Transverse colon (tissue), 4 donors: ENCODE measurements around the gene FANCC. TPM values are rescaled to one million over a fixed set of nuclear protein-coding genes. Genes with fewer than 3 reads are reported as not detected.

Source experiments
- DNase-seq: peaks from one replicate; pipeline ENCODE4 v3.0.0-alpha.2; 2019
- H3K27ac ChIP-seq, 4 donors: fragments of 200-600 bp; sonication (generic); 2 replicates each; pipeline ENCODE4 v1.5.1; 2016 to 2018; ENCODE audit warnings: inconsistent platforms in 4 of 4
- H3K27me3 ChIP-seq: fragments of 200-600 bp; sonication (generic); 2 replicates; pipeline ENCODE4 v1.5.1; 2017; ENCODE audit warnings: inconsistent platforms
- H3K36me3 ChIP-seq, 4 donors: fragments of 200-600 bp; sonication (generic); 2 replicates each; pipeline ENCODE4 v1.5.1; 2017 to 2019; ENCODE audit warnings: inconsistent platforms in 4 of 4
- H3K4me1 ChIP-seq, 4 donors: fragments of 200-600 bp; sonication (generic); 2 replicates each; pipeline ENCODE4 v1.5.1; 2017 to 2020; ENCODE audit warnings: inconsistent platforms in 4 of 4
- H3K4me3 ChIP-seq, 4 donors: fragments of 200-600 bp; sonication (generic); 1 replicate in 1 of 4; 2 replicates in 3 of 4; pipeline versions ENCODE4 v1.5.1 to v1.6.1; 2017 to 2019; ENCODE audit warnings: inconsistent platforms in 4 of 4
- H3K9me3 ChIP-seq, 2 donors: fragments of 200-600 bp; sonication (generic); 2 replicates each; pipeline ENCODE4 v1.5.1; 2017 to 2019; ENCODE audit warnings: inconsistent platforms in 2 of 2
- EP300 ChIP-seq: sonication (generic); formaldehyde crosslinking; IDR thresholded peaks from one replicate; pipeline ENCODE4 v1.6.1; 2017; ENCODE audit warnings: antibody characterized with exemption, low read depth
- POLR2A ChIP-seq: fragments of 450-650 bp; IDR thresholded peaks from one replicate; pipeline ENCODE4 v1.6.1; 2016; ENCODE audit warnings: antibody characterized with exemption, mild to moderate bottlenecking, moderate library complexity
- POLR2AphosphoS5 ChIP-seq, 3 donors: sonication (generic); formaldehyde crosslinking; IDR thresholded peaks; one replicate each; pipeline ENCODE4 v1.6.1; 2016; ENCODE audit warnings: antibody characterized with exemption in 3 of 3
- WGBS, 2 donors: methylation state at CpG; one replicate each; pipeline ENCODE4 v1.1.5; 2018; ENCODE audit warnings: low coverage in 1 of 2; 5-methylcytosine and 5-hydroxymethylcytosine counted together
- in situ Hi-C, 4 donors: fragments of 200-750 bp; cut with MboI; loops; one replicate each; pipeline versions ENCODE4 v1.15.0 to v1.15.1; 2017; ENCODE audit warnings: low sequenced_read_pairs in 3 of 4, low pct_ligation_motif_present in 1 of 4, low pct_unique_long_range_greater_than_20kb in 1 of 4
- intact Hi-C: fragments of 100-400 bp; cut with DNase I; formaldehyde crosslinking; loops from one replicate; pipeline ENCODE4 v1.15.1; 2023; ENCODE audit warnings: low total_unique reads
- total RNA-seq, 4 donors: library from RNA; depleted of rRNA; stranded (reverse); fragments of >200 nt; gene quantifications; one replicate each; pipeline ENCODE4 v1.1.0, GENCODE V29; 2016
- TF ChIP-seq, protein P1 (sequence below), 5 experiments: fragments of 200-600 bp in 3 of 5; fragments of 450-650 bp in 2 of 5; sonication (generic) in 3 of 5; IDR thresholded peaks; 1 replicate in 2 of 5; 2 replicates in 3 of 5; pipeline ENCODE4 v1.5.1; 2016 to 2017; ENCODE audit warnings: antibody characterized with exemption in 5 of 5, inconsistent platforms in 3 of 5, mild to moderate bottlenecking in 2 of 5, moderate library complexity in 1 of 5

Gene FANCC
- total RNA-seq, 4 donors from 2014 or later = 4.0 to 10.3 (median 9.5) TPM

DNA sequence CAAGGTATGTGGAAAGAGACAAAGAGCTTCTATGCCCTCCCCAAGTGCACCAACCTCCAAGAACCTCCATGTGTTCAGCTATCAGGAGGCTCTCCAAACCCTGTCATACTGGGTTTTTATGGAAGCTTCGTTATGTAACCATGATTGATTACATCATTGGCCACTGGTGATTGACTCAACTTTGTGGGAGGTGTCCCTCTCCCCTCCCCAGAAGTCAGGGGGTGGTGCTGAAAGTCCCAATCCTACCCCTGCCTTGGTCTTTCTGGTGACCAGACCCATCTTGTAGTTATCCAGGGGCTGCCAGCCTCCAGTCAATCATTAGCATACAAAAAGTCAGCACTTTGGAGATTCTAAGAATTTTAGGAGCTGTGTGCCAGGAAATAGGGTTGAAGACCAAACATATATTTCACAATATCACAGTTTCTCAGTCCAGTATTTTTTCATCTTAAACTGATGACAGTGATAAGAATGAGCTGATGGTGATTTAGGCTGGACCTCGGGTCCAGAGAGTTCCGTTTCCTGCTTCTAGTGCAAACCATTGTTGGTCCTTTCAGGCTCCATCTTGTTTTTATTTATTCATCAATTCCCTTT lies 27.3 kb upstream of the FANCC start:
- TF ChIP-seq EP300 (no peak), POLR2AphosphoS5 (IDR thresholded peaks at IDR 0.05) (no peak), POLR2A (no peak)
- TF ChIP-seq, protein P1, sequence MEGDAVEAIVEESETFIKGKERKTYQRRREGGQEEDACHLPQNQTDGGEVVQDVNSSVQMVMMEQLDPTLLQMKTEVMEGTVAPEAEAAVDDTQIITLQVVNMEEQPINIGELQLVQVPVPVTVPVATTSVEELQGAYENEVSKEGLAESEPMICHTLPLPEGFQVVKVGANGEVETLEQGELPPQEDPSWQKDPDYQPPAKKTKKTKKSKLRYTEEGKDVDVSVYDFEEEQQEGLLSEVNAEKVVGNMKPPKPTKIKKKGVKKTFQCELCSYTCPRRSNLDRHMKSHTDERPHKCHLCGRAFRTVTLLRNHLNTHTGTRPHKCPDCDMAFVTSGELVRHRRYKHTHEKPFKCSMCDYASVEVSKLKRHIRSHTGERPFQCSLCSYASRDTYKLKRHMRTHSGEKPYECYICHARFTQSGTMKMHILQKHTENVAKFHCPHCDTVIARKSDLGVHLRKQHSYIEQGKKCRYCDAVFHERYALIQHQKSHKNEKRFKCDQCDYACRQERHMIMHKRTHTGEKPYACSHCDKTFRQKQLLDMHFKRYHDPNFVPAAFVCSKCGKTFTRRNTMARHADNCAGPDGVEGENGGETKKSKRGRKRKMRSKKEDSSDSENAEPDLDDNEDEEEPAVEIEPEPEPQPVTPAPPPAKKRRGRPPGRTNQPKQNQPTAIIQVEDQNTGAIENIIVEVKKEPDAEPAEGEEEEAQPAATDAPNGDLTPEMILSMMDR (IDR thresholded peaks at IDR 0.05) = no peak
- no peak for DNase-seq
- WGBS, 2 donors = 63 to 79% methylated on average over 3 of the region's 3 CpGs
- H3K4me3 ChIP-seq = no peak overlapping the region
- in situ Hi-C loops (no loop called here), intact Hi-C loops (no loop called here)
- peaks cover 27% of the 10 kb centered on the region for H3K27me3 ChIP-seq
- no peak overlapping the region for H3K27ac ChIP-seq
- no peaks in the 10 kb centered on the region for H3K9me3 ChIP-seq
- H3K36me3 ChIP-seq = no peaks in the 10 kb centered on the region
- peaks cover 0 to 13% (median 10%) of the 10 kb centered on the region in 4 donors for H3K4me1 ChIP-seq

DNA sequence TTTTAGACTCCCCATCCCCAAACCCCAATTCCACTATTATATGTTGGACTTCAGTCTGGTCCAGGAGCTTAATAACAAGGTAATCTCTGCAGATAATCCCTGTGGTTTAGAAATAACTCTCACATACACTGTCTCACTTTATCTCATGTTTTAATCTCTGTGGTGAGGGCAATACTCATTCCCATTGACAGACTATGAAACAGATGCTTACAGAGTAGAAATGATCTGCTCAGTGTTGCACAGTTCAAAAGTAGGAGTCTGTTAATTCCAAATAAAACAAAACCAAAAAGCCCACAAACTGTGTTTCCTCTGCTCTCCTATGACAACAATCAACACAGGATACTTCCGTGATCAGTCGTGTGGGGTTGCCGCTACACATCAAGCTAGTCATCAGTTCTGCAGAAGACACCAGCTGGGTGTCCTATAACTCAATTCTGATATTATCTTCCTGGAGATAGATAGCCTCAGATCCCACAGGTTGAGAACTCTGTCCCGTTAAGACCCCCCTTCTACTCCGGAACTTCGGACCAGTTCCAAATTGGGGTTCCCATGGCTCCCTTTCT lies 26.3 kb upstream of the FANCC start:
- intact Hi-C loops = no loop called here

GRCh38 chr9:95342571-95342970 lies 25.1 kb upstream of the FANCC start:
- H3K9me3 ChIP-seq = no peaks in the 10 kb centered on the region
- in situ Hi-C loops = no loop called here
- peaks cover 6% of the 10 kb centered on the region for H3K27me3 ChIP-seq
- no peaks in the 10 kb centered on the region for H3K4me1 ChIP-seq
- TF ChIP-seq POLR2AphosphoS5 (IDR thresholded peaks at IDR 0.05) (no peak), POLR2A (no peak), EP300 (no peak)
- TF ChIP-seq, protein P1 (IDR thresholded peaks at IDR 0.05) = no peak
- no peaks in the 10 kb centered on the region for H3K36me3 ChIP-seq
- H3K4me3 ChIP-seq = no peak overlapping the region
- no peak for DNase-seq
- 88 to 92% methylated on average over 6 to 13 of the region's 13 CpGs for WGBS, 2 donors
- intact Hi-C loops = no loop called here
- H3K27ac ChIP-seq = no peak overlapping the region

More for the DNA sequence above, 26.3 kb upstream of the FANCC start:
- no peak overlapping the region for H3K4me3 ChIP-seq
- in situ Hi-C loops = no loop called here
- peaks cover 17% of the 10 kb centered on the region for H3K27me3 ChIP-seq
- H3K9me3 ChIP-seq = no peaks in the 10 kb centered on the region
- TF ChIP-seq POLR2A (no peak), POLR2AphosphoS5 (IDR thresholded peaks at IDR 0.05) (no peak), EP300 (no peak)
- peaks cover 0 to 3% (median under 1%) of the 10 kb centered on the region in 4 donors for H3K4me1 ChIP-seq
- no peaks in the 10 kb centered on the region for H3K36me3 ChIP-seq
- no peak for DNase-seq
- H3K27ac ChIP-seq = no peak overlapping the region
- WGBS, 2 donors = 83% methylated on average over 6 of the region's 6 CpGs; no CpG with 5 or more reads in 1 of the 2 donors

- H3K27me3 ChIP-seq = no peaks in the 10 kb centered on the region
- TF ChIP-seq POLR2A = no peak
- TF ChIP-seq, protein P1 (IDR thresholded peaks at IDR 0.05) = peak in 2 of 5 experiments; percentile 15 to 16
- no peaks in the 10 kb centered on the region for H3K9me3 ChIP-seq
- in situ Hi-C loops = no loop called here
- no peaks in the 10 kb centered on the region for H3K4me1 ChIP-seq
- H3K27ac ChIP-seq = no peak overlapping the region
- 44 to 61% methylated on average over 2 to 5 of the region's 5 CpGs for WGBS, 2 donors
- intact Hi-C loops = no loop called here
- H3K4me3 ChIP-seq = no peak overlapping the region
- H3K36me3 ChIP-seq = no peaks in the 10 kb centered on the region
- no peak for DNase-seq
Measured at GRCh38 chr9:95341293-95341962, 23.9 kb upstream of the FANCC start.
